HL-60 (cell line): ENCODE measurements around the gene C6orf52.

Source experiments
- DNase-seq, 2 experiments: peaks; one replicate each; pipeline ENCODE4 v3.0.0-alpha.2; 2010 to 2020; ENCODE audit warnings: low read depth in 1 of 2, low spot score in 1 of 2
- H3K27ac ChIP-seq: fragments of 250-450 bp; sonication (Bioruptor Pico); replicated peaks from 2 replicates; pipeline ENCODE4 v1.5.1; 2020; ENCODE audit warnings: mild to moderate bottlenecking, moderate library complexity
- H3K27me3 ChIP-seq: fragments of 250-450 bp; sonication (Bioruptor Pico); 2 replicates; pipeline ENCODE4 v1.5.1; 2021; ENCODE audit warnings: mild to moderate bottlenecking, moderate library complexity; ENCODE audit not compliant: insufficient read depth, poor library complexity, severe bottlenecking
- H3K4me3 ChIP-seq: replicated peaks from 2 replicates; pipeline ENCODE4 v1.5.1; 2011; ENCODE audit warnings: mild to moderate bottlenecking, control low read depth, low read length; ENCODE audit not compliant: insufficient read depth
- CTCF ChIP-seq: IDR thresholded peaks from one replicate; pipeline ENCODE4 v1.5.1; 2011; ENCODE audit warnings: low read length, control low read depth, inconsistent platforms; ENCODE audit not compliant: insufficient read depth
- GABPA ChIP-seq: IDR thresholded peaks from 2 replicates; pipeline ENCODE4 v1.6.1; 2012; ENCODE audit warnings: low read depth
- POLR2AphosphoS5 ChIP-seq: IDR thresholded peaks from 2 replicates; pipeline ENCODE4 v1.6.1; 2012; ENCODE audit warnings: low read depth
- REST ChIP-seq: IDR thresholded peaks from 2 replicates; pipeline ENCODE4 v1.6.1; 2012; ENCODE audit warnings: low read depth; ENCODE audit not compliant: insufficient replicate concordance
- SPI1 ChIP-seq: IDR thresholded peaks from 2 replicates; pipeline ENCODE4 v1.6.1; 2012; ENCODE audit warnings: low read depth, mild to moderate bottlenecking, borderline replicate concordance

The C6orf52 gene

GRCh38 chr6:10730254-10730653 is 35.8 kb upstream of the C6orf52 start:
- TF ChIP-seq POLR2AphosphoS5 (peak; percentile 55; the same call in 1 of the 2 replicates), SPI1 (peak; percentile 60; the same call in 1 of the 2 replicates), CTCF (no peak), GABPA (no peak)
- DNase-seq = peak in 1 of 2 experiments; percentile 85
- peak overlapping the region; percentile 64 for H3K27ac ChIP-seq
- H3K27me3 ChIP-seq = no peaks in the 10 kb centered on the region
- no peak overlapping the region for H3K4me3 ChIP-seq

DNA sequence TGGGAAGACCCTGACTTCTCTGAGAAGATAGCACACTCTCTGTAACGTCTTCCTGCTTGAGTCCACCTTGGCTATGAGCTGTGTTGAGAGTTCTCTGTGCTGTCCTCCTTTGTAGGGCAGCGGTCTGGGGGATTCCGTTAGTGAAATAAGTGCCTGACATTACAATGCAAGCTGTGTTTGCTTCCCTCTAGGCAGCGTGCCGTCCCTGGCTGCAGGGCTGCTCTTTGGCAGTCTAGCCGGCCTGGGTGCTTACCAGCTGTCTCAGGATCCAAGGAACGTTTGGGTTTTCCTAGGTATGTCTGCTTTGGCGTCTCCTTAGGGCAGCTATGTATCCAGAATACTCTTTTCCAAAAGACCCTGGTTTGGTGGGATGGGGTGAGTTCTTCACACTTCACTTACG is 31.3 kb upstream of the C6orf52 start:
- DNase-seq = no peak
- TF ChIP-seq SPI1 (no peak), REST (no peak), CTCF (no peak), POLR2AphosphoS5 (no peak), GABPA (no peak)
- no peaks in the 10 kb centered on the region for H3K27me3 ChIP-seq
- H3K27ac ChIP-seq = no peak overlapping the region
- H3K4me3 ChIP-seq = no peak overlapping the region

DNA sequence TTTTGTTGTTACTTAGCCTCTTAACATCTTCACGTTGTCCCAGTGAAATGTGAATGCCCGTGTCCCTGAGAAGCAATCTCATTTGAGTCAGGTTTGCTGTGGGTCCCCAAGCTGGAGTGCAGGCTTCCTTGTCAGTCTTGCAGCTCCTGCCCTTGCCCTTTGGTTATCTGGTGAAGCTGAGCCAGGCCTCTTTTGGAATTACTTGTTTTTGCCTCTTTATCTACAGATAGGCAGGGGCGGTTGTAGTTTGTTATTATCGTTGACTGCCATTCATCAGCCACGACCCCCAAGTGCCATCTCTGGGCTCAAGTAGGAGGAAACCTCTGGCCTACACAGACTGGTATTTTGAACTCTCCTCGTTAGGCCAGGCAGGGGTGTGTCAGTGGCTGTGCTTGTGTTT is 30.6 kb upstream of the C6orf52 start:
- H3K27me3 ChIP-seq = no peaks in the 10 kb centered on the region
- TF ChIP-seq CTCF (no peak), GABPA (no peak)
- H3K27ac ChIP-seq = no peak overlapping the region
- no peak overlapping the region for H3K4me3 ChIP-seq
- DNase-seq = no peak

DNA sequence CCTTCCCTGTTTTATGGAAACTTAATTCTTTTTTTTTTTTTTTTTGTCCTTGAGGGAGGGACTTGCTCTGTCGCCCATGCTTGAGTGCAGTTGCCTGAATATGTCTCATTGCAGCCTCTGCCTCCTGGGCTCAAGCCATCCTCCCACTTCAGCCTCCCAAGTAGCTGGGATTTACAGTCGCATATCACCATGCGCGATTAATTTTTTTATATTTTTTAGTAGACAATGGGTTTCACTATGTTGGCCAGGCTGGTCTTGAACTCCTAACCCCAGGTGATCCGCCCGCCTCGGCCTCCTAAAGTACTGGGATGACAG is 29.1 kb upstream of the C6orf52 start:
- Histone ChIP-seq H3K27me3 (no peaks in the 10 kb centered on the region), H3K27ac (peak overlapping the region; percentile 79), H3K4me3 (peak overlapping the region; percentile 46)
- TF ChIP-seq CTCF = no peak
- TF ChIP-seq REST = no peak
- TF ChIP-seq GABPA = no peak
- TF ChIP-seq SPI1 = no peak
- no peak for TF ChIP-seq POLR2AphosphoS5
- DNase-seq = no peak
